Right cardiac atrium (tissue), 5 donors: Measurements from ENCODE around the gene MBP. TPM values are rescaled to one million over a fixed set of nuclear protein-coding genes. Genes with fewer than 3 reads are reported as not detected.

ENCODE experiments used
- ATAC-seq, 2 donors: fragments of 200-7000 bp; cut with Tn5 transposase; one replicate each; pipeline versions ENCODE4 v1.8.0 to v1.9.1; 2020; ENCODE audit warnings: moderate library complexity in 2 of 2, mild to moderate bottlenecking in 1 of 2
- DNase-seq, 3 donors: peaks; one replicate each; pipeline ENCODE4 v3.0.0-alpha.2; 2020
- H3K27ac ChIP-seq: one replicate; pipeline ENCODE4 v1.5.1; 2013; ENCODE audit warnings: mild to moderate bottlenecking, low read length, control low read depth, moderate library complexity
- H3K27me3 ChIP-seq: one replicate; pipeline ENCODE4 v1.6.1; 2013; ENCODE audit not compliant: control insufficient read depth, insufficient read depth
- H3K4me1 ChIP-seq: one replicate; pipeline ENCODE4 v1.6.1; 2013; ENCODE audit warnings: low read length; ENCODE audit not compliant: control insufficient read depth, insufficient read depth
- H3K4me3 ChIP-seq: one replicate; pipeline ENCODE4 v1.5.1; 2013; ENCODE audit warnings: low read length, control low read depth
- H3K9me3 ChIP-seq: one replicate; pipeline ENCODE4 v1.6.1; 2013; ENCODE audit warnings: low read length; ENCODE audit not compliant: control insufficient read depth
- WGBS: extraction: QIAGEN DNeasy Blood & Tissue Kit; methylation state at CpG from one replicate; pipeline ENCODE4 v1.1.7; 2013; 5-methylcytosine and 5-hydroxymethylcytosine counted together
- intact Hi-C, 4 donors: fragments of 100-400 bp; cut with DNase I; formaldehyde crosslinking; loops; one replicate each; pipeline versions ENCODE4 v1.11.0 to v1.14.0; 2022 to 2023
- polyA plus RNA-seq: library from polyadenylated mRNA; stranded (reverse); fragments of 200-250 nt; gene quantifications from one replicate; pipeline ENCODE4 v1.2.3, GENCODE V29; 2013
- total RNA-seq, 4 donors: library from RNA; stranded (reverse); fragmentation: NEBNext Ultra II Directional; extraction: Animal tissue kit (Norgen Biotek cat#: 25700); gene quantifications; one replicate each; pipeline ENCODE4 v1.2.1, GENCODE V29; 2021
- donor health status: healthy with polysubstance abuse.
- donor health status: DM: no; HTN: yes; CAD: no.
- donor health status: DM: no; HTN: no; CAD: no.
- donor health status: DM: no; HTN: yes; CAD: no; lungs with severe emphysema.
- donor health status: DM: yes; HTN: yes; CAD: no.

MBP gene
- total and polyA plus RNA-seq, 5 donors: 10.5 to 26.4 (median 16.1) TPM

DNA sequence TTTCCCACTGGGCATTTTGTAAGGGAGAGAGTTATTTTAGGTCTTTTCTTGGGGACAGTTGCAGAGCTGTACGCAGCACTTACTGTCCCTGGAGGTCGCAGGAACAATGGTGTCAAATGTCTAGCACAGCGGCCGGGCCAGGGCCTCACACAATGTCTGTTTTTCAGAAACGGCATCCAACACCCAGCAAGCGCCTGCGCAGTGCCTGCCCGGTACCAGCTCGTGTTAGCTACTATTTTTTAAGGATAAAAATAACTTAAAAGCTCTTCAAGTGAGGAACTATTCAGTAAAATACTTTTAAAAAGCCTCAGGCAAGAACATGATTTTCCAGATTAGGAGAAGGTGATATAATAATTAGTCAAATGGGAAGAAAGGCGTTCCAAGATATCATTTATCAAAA is 90.0 kb downstream of the MBP start:
- H3K27me3 ChIP-seq: no peaks in the 10 kb centered on the region
- intact Hi-C loops: no loop called here
- H3K4me3 ChIP-seq: no peak overlapping the region
- 42% methylated on average over 10 of the region's 10 CpGs for WGBS
- H3K9me3 ChIP-seq: no peaks in the 10 kb centered on the region
- no peak overlapping the region for H3K27ac ChIP-seq
- ATAC-seq (peak; percentile 59 to 82), DNase-seq (peak in 2 of 3 donors; percentile 74 to 80)
- H3K4me1 ChIP-seq: no peaks in the 10 kb centered on the region

DNA sequence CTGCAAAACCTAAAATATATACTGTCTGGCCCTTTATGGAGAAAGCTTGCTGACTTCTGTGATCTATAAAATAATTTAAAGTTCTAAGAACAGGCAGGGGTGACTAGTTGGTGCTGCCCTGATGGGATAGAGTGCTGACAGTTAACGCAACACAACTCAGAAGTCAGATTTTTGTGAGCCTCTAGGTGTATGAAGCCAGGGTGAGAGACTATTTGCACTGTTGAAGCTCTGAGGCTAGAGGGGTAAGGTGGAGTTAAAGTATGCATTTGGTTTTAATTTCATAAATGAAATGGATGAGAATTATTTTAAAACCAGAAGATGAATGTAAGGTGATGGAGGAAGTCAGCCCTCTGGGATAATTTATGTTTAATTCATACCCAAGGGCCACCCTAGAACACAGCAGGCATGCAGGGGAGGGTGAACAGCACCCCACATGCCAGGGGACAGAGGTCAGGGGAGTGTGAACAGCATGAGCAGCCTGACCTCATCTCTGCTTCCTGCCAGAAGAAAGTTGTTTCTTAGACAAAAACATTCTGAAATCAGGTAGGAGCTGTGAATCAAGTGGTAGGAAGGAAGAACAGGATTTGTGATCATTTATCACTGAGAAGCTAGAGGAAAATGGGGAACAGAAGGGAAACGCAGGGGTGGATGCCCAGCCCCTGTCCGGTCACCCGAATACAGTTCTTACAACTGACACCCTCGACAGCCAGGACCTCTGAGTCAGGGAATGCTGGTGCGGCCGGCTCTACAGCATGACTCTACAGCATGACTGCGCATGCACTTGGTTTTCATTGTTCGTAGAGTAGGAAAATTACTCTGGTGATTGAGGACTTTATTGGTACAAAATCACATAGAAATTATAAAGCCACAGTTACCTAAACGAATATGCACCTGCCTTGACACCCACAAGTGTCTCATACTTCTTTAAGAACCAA is 93.1 kb downstream of the MBP start:
- DNase-seq: no peak
- H3K9me3 ChIP-seq: no peaks in the 10 kb centered on the region
- no peaks in the 10 kb centered on the region for H3K27me3 ChIP-seq
- H3K4me1 ChIP-seq: no peaks in the 10 kb centered on the region
- WGBS: 72% methylated on average over 10 of the region's 10 CpGs
- no peak overlapping the region for H3K27ac ChIP-seq
- H3K4me3 ChIP-seq: no peak overlapping the region
- ATAC-seq: no peak
- intact Hi-C loops: no loop called here

DNA sequence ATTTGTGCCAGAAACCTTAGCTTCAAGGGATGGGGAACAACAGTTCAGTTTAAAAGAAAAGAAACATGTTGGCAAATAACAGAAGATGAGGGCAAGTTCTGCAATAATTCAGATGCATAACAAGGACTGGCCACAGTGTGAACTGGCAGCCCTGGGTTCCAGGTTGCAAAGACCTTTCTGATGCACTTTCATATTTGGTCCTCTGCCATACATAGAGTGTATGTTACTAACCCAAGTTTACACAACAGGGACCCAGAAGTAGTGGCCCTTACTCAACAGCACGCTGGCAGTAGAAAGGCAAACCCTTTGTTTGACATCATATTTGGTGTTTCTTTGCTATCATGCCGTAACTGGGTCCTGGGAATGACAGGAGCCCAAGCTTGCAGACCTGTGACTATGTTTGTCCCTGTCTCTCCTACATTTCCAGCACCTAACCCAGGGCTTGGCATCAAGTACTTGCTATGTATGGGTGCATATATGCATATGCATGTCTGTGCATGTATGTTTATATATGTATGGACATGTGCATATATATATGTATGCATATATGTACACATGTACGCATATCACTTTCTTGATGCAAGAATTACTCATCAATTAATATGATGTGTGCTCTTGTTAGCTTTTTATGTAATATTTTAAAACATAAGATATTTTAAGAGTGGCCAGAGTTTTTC is 94.3 kb downstream of the MBP start:
- ATAC-seq: no peak
- whole genome bisulfite sequencing: 87% methylated on average over 3 of the region's 3 CpGs

DNA sequence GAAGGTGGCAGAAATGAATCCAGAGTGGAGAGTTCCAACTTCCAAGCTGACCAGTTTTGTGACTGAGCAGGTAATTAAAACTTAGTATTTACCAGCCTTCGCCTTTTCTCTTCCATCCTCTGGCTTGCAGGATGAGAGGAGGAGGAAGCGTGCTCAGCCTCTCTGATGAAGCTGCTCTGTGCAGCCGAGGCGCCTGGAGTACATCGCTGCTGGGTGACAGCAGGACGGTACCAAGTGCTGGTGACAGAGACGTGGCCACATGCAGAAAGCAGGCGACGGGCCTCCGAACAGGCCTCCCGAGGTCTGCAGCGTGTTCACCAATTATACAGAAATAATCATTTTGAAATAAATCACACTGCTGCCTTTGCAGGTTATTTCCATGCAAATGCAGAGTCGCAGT is 95.0 kb downstream of the MBP start:
- Histone ChIP-seq H3K9me3 (no peaks in the 10 kb centered on the region), H3K4me3 (no peak overlapping the region), H3K27ac (no peak overlapping the region), H3K4me1 (no peaks in the 10 kb centered on the region), H3K27me3 (no peaks in the 10 kb centered on the region)
- 91% methylated on average over 13 of the region's 13 CpGs for WGBS
- intact Hi-C loops: no loop called here
- DNase-seq: peak in 1 of 3 donors; percentile 16
- ATAC-seq: no peak

More for the DNA sequence above, 94.3 kb downstream of the MBP start:
- Histone ChIP-seq H3K27ac (no peak overlapping the region), H3K4me1 (no peaks in the 10 kb centered on the region), H3K9me3 (no peaks in the 10 kb centered on the region), H3K27me3 (no peaks in the 10 kb centered on the region), H3K4me3 (no peak overlapping the region)
- DNase-seq: no peak
- intact Hi-C loops: no loop called here

DNA sequence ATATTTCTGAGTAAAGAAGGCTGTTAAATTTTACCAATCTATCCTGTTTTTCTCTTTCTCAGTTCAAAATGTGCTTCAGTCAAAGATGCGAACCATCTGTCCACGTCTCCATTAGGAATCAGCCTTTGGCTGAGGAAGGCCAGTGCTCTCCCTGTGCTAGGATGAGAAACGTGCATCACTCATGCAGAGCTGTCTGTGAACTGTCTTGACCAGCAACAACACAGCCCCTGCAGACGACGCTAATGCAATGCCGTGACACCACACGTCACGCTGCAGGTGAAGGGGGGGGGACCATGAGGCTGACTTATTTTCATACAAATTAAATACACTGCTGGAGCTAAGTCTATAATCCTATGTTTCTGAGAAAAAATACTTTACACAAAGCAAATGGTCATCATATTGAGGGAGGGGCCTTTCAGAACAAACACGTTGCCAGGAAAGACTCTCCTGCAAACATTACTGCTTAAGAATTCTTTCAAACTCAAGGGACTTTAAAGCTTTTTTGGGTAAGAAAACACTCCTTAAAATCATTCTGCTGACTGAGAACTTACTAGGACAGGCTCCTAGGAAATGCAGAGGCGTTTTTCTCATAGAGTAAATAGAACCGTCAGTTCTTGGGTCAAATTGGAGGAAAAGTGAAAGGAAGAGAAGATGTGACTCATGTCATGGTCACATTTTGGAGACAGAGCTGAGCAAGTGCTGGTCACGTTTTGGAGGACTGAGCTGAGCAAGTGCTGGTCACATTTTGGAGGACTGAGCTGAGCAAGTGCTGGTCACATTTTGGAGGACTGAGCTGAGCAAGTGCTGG is 97.0 kb downstream of the MBP start:
- no peaks in the 10 kb centered on the region for H3K4me1 ChIP-seq

DNA sequence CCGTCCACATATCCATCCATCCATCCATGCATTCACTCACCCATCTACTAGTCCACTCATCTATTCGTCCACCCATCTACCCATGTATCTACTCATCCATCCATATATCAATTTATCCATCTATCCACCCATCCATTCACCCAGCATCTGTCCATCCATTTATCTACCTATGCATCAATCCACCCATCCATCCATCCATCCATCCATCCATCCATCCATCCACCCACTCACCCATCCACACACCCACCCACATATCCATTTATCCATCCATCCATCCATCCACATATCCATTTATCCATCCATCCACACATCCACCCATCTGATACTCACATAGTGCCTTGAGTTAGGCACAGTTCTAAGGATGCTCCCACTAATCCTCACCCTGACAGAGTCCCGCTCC is 99.0 kb downstream of the MBP start:
- 89% methylated on average over 3 of the region's 3 CpGs for WGBS
- Histone ChIP-seq H3K4me3 (no peak overlapping the region), H3K9me3 (no peaks in the 10 kb centered on the region), H3K27me3 (no peaks in the 10 kb centered on the region), H3K4me1 (no peaks in the 10 kb centered on the region), H3K27ac (no peak overlapping the region)
- no peak for DNase-seq
- no peak for ATAC-seq
- intact Hi-C loops: no loop called here

More for the DNA sequence above, 97.0 kb downstream of the MBP start:
- 50% methylated on average over 12 of the region's 12 CpGs for WGBS
- DNase-seq (peak in 1 of 3 donors; percentile 34), ATAC-seq (no peak)
- H3K27me3 ChIP-seq: no peaks in the 10 kb centered on the region
- no peak overlapping the region for H3K4me3 ChIP-seq
- H3K9me3 ChIP-seq: no peaks in the 10 kb centered on the region
- intact Hi-C loops: no loop called here
- H3K27ac ChIP-seq: no peak overlapping the region

DNA sequence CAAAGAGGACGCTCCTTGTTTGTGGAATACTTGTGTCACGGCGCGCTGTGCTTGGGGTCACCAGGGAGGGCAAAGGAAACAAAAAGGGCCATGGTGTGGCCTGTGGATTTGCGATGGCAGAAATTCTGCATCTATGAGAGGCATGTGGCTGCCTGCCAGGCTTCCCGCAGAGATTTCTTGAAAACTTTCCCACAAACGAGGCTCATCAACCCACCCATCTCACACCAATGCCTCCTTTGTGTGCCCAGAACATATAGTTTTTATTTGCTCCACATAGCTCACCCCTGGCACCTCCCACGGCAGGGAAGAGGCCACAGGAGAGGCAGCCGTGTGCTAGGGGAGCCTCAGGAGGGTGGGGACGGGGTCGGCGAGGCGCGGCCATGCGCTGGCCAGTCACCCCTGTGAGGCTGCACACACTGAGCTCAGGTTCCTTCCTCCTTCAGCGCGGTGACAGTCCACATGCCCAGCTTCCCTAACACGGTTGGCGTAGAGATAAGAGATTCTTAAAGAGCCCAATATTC is 100.3 kb downstream of the MBP start:
- no peaks in the 10 kb centered on the region for H3K9me3 ChIP-seq
- no peak for DNase-seq
- no peaks in the 10 kb centered on the region for H3K27me3 ChIP-seq
- WGBS: 69% methylated on average over 19 of the region's 19 CpGs
- ATAC-seq: peak in 1 of 2 donors; percentile 16
- intact Hi-C loops: no loop called here
- H3K27ac ChIP-seq: no peak overlapping the region
- H3K4me3 ChIP-seq: no peak overlapping the region
- H3K4me1 ChIP-seq: no peaks in the 10 kb centered on the region

DNA sequence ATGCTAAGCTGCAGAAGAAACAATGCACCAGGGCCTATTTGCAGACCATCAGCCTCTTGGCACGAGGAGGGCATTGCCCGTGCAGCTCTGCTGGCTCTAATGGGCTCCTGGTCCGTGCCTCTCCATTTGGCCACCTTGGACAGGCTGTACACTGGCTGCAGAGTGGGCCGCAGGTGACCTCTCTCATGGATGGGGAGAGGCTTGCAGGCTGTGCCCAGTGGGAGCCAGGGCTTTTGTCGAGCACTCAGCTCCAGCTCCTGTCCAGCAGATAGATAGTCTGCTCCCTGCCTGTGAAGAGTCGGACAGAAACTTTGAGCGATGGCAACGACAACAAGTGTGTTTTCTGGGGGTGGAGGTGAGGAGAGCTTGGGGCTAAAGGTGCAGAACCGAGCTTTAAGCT is 100.9 kb downstream of the MBP start:
- intact Hi-C loops: no loop called here
- no peak overlapping the region for H3K4me3 ChIP-seq
- H3K27ac ChIP-seq: no peak overlapping the region
- no peaks in the 10 kb centered on the region for H3K9me3 ChIP-seq
- no peak for DNase-seq
- H3K27me3 ChIP-seq: no peaks in the 10 kb centered on the region
- no peaks in the 10 kb centered on the region for H3K4me1 ChIP-seq
- no peak for ATAC-seq
- WGBS: 89% methylated on average over 9 of the region's 9 CpGs

DNA sequence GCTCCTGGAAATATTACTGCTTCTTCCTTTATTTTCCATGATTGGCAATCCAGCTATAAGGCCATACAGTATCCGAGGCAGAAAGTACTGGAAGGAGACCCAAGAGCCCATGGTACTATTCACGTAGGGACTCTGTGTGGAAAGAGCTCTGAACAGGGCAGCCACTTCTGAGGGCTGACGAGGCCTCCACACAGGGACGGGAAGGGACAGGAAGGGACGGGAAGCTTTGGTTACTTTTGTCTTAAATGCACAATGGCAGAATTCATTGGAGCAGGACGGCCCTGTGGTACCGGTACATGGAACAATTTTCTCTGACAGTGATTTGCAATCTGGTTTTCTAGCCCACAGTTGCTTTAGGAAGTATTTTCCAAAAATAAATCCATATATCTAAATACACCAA is 102.4 kb downstream of the MBP start:
- 87% methylated on average over 7 of the region's 7 CpGs for WGBS
- Histone ChIP-seq H3K27ac (no peak overlapping the region), H3K27me3 (no peaks in the 10 kb centered on the region), H3K4me3 (no peak overlapping the region), H3K9me3 (no peaks in the 10 kb centered on the region), H3K4me1 (no peaks in the 10 kb centered on the region)
- no peak for ATAC-seq
- DNase-seq: no peak
- intact Hi-C loops: no loop called here

DNA sequence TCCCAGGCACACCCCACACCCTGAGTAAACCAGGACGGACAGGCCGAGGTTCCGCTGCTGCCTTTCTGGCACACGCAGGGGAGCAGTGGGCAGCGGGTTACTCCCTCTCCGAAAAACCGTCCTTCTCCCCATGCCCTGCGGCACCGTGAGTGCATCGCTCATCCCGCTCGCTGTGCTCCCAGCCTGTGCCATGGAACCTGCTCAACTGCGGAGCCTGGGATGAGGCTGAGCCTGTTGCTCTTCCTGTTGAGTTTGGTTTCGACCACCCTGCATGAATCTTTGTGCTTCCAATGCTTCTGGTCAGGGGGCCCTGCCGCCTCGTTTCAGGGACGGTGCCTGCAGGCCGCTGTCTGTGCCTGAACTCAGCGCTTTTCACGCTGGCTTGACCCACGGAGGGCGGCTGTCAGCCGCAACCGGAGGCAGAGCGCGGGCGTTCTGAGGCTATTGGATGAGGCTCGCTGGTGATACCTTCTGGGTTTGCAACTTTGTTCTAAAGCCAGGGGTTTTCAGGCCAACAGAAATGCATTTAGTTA is 106.7 kb downstream of the MBP start:
- DNase-seq: no peak
- intact Hi-C loops: no loop called here
- ATAC-seq: no peak
- no peaks in the 10 kb centered on the region for H3K9me3 ChIP-seq
- H3K27ac ChIP-seq: no peak overlapping the region
- H3K4me1 ChIP-seq: peaks cover 2% of the 10 kb centered on the region
- H3K4me3 ChIP-seq: no peak overlapping the region
- no peaks in the 10 kb centered on the region for H3K27me3 ChIP-seq
- 96% methylated on average over 28 of the region's 28 CpGs for WGBS
